ENCODE measurements around the gene WSCD1.

WSCD1 gene

GRCh38 chr17:6106212-6106611, 36.0 kb downstream of the WSCD1 start:
- TF ChIP-seq CTCF (IDR thresholded peaks at IDR 0.05; ENCODE audit: insufficient read depth, low read length, poor library complexity, severe bottlenecking) = no peak
- no peaks in the 10 kb centered on the region for H3K36me3 ChIP-seq (ENCODE audit: control insufficient read depth, insufficient read depth, low read length)
- no peak overlapping the region for H3K4me3 ChIP-seq (replicated peaks; ENCODE audit: low read depth, low read length)
- no peaks in the 10 kb centered on the region; the same call in 1 of the 2 replicates for H3K27me3 ChIP-seq (replicated peaks; ENCODE audit: control insufficient read depth, insufficient read depth, low read length)
- no peak for DNase-seq (ENCODE audit: extremely low read depth, insufficient read length)

- no peak for DNase-seq (ENCODE audit: extremely low read depth, insufficient read length)
- Histone ChIP-seq H3K36me3 (ENCODE audit: control insufficient read depth, insufficient read depth, low read length) (no peaks in the 10 kb centered on the region), H3K27me3 (replicated peaks; ENCODE audit: control insufficient read depth, insufficient read depth, low read length) (no peaks in the 10 kb centered on the region; the same call in 1 of the 2 replicates), H3K4me3 (replicated peaks; ENCODE audit: low read depth, low read length) (no peak overlapping the region)
- no peak for TF ChIP-seq CTCF (IDR thresholded peaks at IDR 0.05; ENCODE audit: insufficient read depth, low read length, poor library complexity, severe bottlenecking)
Measured at GRCh38 chr17:6107791-6108190, 37.6 kb downstream of the WSCD1 start.

- H3K36me3 ChIP-seq (ENCODE audit: control insufficient read depth, insufficient read depth, low read length) = no peaks in the 10 kb centered on the region
- no peaks in the 10 kb centered on the region; the same call in 1 of the 2 replicates for H3K27me3 ChIP-seq (replicated peaks; ENCODE audit: control insufficient read depth, insufficient read depth, low read length)
- no peak for TF ChIP-seq CTCF (IDR thresholded peaks at IDR 0.05; ENCODE audit: insufficient read depth, low read length, poor library complexity, severe bottlenecking)
- H3K4me3 ChIP-seq (replicated peaks; ENCODE audit: low read depth, low read length) = no peak overlapping the region
- DNase-seq (ENCODE audit: extremely low read depth, insufficient read length) = no peak
Measured at GRCh38 chr17:6108382-6108781, 38.2 kb downstream of the WSCD1 start.

GRCh38 chr17:6108987-6109386, 38.8 kb downstream of the WSCD1 start:
- no peak for TF ChIP-seq CTCF (IDR thresholded peaks at IDR 0.05; ENCODE audit: insufficient read depth, low read length, poor library complexity, severe bottlenecking)

GRCh38 chr17:6109536-6109935, 39.4 kb downstream of the WSCD1 start:
- no peaks in the 10 kb centered on the region for H3K27me3 ChIP-seq (replicated peaks; ENCODE audit: control insufficient read depth, insufficient read depth, low read length)
- no peak for DNase-seq (ENCODE audit: extremely low read depth, insufficient read length)
- no peaks in the 10 kb centered on the region for H3K36me3 ChIP-seq (ENCODE audit: control insufficient read depth, insufficient read depth, low read length)
- H3K4me3 ChIP-seq (replicated peaks; ENCODE audit: low read depth, low read length) = no peak overlapping the region
- TF ChIP-seq CTCF (IDR thresholded peaks at IDR 0.05; ENCODE audit: insufficient read depth, low read length, poor library complexity, severe bottlenecking) = no peak

More at GRCh38 chr17:6108987-6109386, 38.8 kb downstream of the WSCD1 start:
- H3K36me3 ChIP-seq (ENCODE audit: control insufficient read depth, insufficient read depth, low read length) = no peaks in the 10 kb centered on the region
- no peak for DNase-seq (ENCODE audit: extremely low read depth, insufficient read length)
- no peaks in the 10 kb centered on the region; the same call in 1 of the 2 replicates for H3K27me3 ChIP-seq (replicated peaks; ENCODE audit: control insufficient read depth, insufficient read depth, low read length)
- H3K4me3 ChIP-seq (replicated peaks; ENCODE audit: low read depth, low read length) = no peak overlapping the region

GRCh38 chr17:6110088-6110487, 39.9 kb downstream of the WSCD1 start:
- Histone ChIP-seq H3K36me3 (ENCODE audit: control insufficient read depth, insufficient read depth, low read length) (no peaks in the 10 kb centered on the region), H3K4me3 (replicated peaks; ENCODE audit: low read depth, low read length) (no peak overlapping the region), H3K27me3 (replicated peaks; ENCODE audit: control insufficient read depth, insufficient read depth, low read length) (no peaks in the 10 kb centered on the region)
- no peak for TF ChIP-seq CTCF (IDR thresholded peaks at IDR 0.05; ENCODE audit: insufficient read depth, low read length, poor library complexity, severe bottlenecking)
- DNase-seq (ENCODE audit: extremely low read depth, insufficient read length) = no peak
